GM12872 (cell line): ENCODE data around the gene KRTAP12-2.

ENCODE experiments used
- TF ChIP-seq, protein P1 (sequence below): IDR thresholded peaks from 3 replicates; pipeline ENCODE4 v1.5.1; 2011; ENCODE audit warnings: low read depth, mild to moderate bottlenecking, low read length, moderate library complexity; ENCODE audit not compliant: insufficient read depth

KRTAP12-2 gene

DNA sequence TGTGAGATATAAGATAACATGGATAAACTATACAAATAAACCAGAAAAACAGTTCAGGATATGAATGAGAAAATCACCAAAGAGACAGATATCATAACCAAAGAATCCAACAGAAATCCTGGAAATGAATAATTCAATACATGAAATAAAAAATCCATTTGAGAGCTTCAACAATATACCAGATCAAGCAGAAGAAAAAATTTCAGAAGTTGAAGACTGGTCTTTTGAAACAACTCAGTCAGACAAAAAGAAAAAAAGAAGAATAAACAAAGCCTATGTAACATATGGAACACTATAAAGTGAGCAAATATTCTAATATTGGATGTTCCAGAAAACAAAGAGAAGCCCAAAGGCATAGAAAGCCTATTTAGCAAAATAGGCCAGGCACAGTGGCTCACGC is 5.2 kb upstream of the KRTAP12-2 start:
- TF ChIP-seq, protein P1, sequence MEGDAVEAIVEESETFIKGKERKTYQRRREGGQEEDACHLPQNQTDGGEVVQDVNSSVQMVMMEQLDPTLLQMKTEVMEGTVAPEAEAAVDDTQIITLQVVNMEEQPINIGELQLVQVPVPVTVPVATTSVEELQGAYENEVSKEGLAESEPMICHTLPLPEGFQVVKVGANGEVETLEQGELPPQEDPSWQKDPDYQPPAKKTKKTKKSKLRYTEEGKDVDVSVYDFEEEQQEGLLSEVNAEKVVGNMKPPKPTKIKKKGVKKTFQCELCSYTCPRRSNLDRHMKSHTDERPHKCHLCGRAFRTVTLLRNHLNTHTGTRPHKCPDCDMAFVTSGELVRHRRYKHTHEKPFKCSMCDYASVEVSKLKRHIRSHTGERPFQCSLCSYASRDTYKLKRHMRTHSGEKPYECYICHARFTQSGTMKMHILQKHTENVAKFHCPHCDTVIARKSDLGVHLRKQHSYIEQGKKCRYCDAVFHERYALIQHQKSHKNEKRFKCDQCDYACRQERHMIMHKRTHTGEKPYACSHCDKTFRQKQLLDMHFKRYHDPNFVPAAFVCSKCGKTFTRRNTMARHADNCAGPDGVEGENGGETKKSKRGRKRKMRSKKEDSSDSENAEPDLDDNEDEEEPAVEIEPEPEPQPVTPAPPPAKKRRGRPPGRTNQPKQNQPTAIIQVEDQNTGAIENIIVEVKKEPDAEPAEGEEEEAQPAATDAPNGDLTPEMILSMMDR, result no peak

- TF ChIP-seq, protein P1, result no peak
Observed at GRCh38 chr21:44670642-44671432, 4.1 kb upstream of the KRTAP12-2 start.

DNA sequence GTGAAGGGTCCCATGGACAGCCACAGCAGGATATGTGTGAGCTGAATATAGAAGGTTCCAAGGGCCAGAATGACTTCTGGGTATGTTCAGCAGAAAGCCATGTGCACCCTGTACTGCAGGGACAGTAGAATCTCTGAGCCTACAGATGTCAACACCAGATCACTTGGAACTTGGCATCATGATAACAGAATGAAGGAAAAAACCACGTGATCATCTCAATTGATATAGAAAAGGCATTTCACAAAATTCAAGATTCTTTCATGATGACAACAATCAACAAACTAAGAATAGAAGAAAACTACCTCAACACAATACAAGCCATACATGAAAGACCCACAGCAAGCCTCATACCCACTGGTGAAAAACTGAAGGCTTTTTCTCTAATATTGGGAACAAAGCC is 885 bp upstream of the KRTAP12-2 start:
- TF ChIP-seq, protein P1, result no peak

DNA sequence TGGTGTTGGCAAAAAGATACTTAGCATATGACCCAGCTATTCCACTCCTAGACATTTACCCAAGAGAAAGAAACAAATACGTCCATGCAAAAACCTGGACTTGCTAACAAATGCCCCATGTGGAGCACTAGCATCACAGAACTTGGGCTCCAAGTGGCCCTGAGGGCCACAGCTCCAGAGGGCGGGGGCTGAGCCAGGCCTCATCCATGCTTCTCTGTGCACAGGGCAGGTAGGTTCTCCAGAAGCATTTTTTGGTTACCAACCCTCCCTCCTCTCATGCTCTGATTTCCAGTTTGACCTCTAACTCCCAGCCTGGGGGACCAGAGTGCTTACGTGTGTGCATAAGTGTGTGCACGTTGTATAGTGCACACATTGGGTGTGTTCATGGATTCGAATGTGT is 2.0 kb downstream of the KRTAP12-2 start:
- TF ChIP-seq, protein P1, result no peak

GRCh38 chr21:44658913-44659595 is 7.7 kb downstream of the KRTAP12-2 start:
- TF ChIP-seq, protein P1, result no peak

DNA sequence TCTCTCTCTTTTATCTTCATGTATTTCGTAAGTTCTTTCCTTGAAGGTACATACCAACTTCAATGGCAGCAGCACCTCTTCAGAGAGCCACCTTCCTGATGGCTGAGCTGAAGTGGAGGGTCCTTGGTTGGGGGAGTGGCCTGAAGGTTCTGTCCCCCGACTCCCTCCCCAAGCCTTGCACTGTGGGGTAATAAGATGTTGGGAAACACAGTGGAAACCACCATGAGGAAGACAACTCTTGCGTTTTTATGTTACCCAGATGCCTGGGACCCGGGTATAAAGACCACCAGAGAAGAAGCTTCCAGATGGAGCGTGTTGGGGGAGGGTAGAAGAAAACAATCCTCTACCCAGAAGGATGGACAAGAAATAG is 8.2 kb downstream of the KRTAP12-2 start:
- TF ChIP-seq, protein P1, result no peak

- TF ChIP-seq, protein P1, result no peak
Observed at GRCh38 chr21:44657635-44658540, 8.8 kb downstream of the KRTAP12-2 start, which contains the start of gene KRTAP12-3. Gene KRTAP12-3 (plus strand): TSS chr21:44657932. CDS start chr21:44657980, 48 bp downstream.
